GM21381 (cell line): ENCODE measurements around the gene CCDC142.

Source experiments
- ATAC-seq: cut with Tn5 transposase; IDR thresholded peaks from one replicate; pipeline ENCODE4 v1.9.1; 2021; ENCODE audit warnings: mild to moderate bottlenecking, moderate library complexity; ENCODE audit not compliant: unreplicated experiment

Gene CCDC142

DNA sequence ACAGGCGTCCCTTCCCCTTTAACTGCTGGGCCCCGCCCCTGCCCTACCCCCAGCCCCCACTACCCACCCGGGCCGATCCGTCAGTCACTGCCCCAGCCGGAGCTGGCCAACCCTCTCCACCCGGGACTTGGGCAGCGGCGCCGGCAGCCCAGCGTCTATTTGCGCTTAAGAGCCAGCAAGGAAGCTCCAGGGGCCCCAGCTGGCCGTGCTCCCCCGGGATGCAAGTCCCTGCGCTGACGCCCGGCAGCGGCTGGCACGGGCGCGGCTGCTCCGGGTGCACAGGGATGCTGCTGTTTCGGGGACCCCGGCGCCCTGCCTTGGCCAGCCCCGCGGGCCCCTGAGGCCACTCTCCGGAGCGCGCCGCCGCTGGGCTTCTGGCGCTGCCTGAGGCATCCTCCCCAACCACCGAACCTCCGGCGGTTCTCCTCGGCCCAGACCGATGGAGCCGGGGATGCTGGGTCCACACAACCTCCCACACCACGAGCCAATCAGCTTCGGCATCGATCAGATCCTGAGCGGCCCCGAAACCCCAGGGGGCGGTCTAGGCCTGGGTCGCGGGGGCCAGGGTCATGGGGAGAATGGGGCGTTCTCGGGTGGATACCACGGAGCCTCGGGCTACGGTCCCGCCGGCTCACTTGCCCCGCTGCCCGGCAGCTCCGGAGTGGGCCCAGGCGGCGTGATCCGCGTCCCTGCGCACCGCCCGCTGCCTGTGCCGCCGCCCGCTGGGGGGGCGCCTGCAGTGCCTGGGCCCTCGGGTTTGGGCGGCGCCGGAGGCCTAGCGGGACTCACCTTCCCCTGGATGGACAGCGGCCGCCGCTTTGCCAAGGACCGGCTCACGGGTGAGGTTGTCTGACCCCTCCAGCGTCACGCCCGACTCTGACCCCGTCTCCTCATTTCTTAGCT, 31.8 kb upstream of the CCDC142 start, which contains the start of gene TLX2:
TSS of gene TLX2 (plus strand) at position 83 of the 903 bp plus-strand sequence. CDS start at position 440, 357 bp downstream.
- ATAC-seq, result no peak

DNA sequence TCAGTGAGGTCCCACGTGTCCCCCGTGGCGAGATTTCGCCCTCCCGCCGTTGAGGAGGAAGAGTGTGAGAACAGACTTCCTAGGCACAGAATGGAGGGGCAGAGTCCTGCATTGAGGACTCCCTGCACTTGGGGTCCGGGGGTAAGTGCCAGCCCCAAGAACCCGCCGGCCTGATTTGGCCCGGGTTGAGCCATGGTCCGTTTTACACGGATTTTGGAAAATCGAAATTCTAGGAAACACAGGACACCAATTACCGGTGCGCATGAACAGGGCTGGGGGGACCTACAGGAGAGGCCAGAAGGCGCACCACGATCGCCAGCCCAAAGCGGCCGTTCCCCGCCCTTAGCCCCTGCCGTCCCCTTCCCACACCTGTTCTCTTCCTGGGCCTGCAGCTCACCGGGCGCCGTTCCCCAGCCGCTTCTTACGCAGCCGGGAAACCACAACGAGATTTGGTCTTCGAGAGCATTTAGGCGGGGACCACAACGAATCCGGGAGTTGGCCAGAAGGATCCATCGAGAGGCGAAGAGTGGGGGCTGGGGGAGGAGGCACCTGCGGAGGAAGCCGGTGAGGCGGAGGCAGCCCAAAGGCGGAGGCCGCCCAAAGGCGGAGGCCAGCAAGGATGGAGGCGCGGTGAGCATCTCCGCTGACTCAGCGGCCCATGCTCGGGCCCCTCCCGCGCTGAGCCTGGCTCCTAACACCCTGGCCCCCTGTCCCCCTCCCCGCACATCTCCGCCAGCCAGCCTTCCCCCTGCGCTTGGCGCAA, 31.0 kb upstream of the CCDC142 start:
- no peak for ATAC-seq

DNA sequence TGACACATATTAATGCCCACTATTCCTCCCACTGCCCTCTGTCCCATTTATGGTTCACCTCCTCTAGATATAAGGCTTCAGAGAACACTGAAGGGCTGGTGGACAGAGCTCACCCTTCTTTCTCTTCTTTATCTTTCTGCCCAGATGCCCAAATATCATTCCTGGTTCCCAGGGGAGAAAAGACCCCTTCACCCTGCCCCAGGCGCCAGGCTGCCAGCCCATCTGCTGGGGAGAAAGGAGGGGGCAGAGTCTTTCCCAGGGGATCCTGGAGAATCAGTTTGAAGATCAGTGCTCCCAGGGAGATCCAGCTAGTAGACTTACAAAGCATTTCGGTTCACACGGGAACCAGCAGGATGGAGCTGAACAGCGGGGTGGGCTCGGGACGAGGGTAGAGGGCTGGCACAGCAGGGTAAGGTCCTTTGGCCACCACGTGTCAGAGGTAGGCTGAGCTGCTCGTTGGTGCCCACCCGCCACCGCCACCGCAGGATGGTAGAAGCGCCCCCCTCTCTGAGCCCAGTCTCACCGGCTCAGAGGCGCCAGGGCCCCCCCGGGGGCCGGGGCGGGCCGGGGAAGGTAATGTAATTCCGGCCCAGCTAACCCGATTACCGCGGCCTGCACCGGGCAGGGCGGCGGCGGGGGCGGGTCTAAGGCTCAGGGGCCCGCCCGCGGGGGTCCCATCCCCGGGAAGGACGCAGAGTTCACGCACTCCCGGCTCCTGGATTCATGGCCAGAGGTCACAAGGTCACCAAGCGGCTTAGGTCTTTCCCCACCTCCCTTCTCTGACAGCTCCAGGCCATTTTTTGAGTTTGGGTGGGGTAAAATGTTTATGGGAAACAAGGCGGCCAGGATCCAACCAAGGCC, 30.2 kb upstream of the CCDC142 start:
- no peak for ATAC-seq

DNA sequence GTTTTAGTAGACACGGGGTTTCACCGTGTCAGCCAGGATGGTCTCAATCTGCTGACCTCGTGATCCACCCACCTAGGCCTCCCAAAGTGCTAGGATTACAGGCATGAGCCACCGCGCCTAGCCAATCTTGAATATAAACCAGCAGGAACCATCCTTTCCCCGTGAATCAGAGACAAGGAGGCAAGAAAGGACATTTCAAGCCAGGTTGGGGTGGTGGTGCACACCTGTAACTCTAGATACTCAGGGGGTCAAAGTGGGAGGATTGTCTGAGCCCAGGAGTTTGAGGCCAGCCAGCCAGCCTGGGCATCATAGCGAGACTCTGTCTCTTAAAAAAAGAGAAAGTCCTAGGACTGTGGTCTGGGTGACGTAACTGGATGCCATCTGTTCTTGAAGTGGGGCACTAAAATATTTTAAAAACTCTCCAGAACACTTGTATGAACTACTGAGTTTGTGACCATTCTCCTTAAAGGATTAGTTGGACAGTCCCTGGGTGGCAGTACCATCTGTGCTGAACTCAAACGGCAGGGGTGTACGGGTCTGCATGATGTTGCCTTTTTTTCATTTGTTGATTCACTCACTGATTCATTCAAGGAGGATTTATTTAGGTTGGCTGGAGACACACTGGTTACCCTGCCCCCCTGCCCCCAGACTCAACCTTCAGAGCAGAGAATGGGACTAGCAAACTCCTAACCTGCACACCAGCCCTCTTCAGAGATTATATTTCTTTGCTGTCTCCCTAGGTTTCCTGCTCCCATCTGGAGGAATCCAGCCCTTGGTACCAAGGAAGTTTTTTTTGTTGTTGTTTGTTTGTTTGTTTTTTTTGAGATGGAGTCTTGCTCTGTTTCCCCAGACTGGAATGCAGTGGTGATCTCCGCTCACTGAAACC, 28.5 kb upstream of the CCDC142 start:
- ATAC-seq, result no peak

DNA sequence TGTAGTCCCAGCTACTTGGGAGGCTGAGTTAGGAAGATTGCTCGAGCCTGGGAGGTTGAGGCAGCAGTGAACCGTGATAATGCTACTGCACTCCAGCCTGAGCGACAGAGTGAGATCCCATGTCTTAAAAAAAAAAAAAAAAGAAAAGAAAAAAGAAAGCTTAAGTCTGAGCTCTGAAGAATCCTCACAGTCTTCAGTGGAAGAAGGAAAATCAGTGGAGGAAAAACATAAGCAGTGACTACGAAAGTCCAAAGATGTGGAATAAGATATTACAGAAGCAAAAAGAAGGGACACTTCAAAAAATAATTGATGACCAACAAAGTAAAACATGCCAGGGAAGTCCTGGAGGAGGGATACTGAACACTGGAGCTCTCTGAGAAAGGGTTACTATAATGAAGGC, 27.5 kb upstream of the CCDC142 start:
- no peak for ATAC-seq

DNA sequence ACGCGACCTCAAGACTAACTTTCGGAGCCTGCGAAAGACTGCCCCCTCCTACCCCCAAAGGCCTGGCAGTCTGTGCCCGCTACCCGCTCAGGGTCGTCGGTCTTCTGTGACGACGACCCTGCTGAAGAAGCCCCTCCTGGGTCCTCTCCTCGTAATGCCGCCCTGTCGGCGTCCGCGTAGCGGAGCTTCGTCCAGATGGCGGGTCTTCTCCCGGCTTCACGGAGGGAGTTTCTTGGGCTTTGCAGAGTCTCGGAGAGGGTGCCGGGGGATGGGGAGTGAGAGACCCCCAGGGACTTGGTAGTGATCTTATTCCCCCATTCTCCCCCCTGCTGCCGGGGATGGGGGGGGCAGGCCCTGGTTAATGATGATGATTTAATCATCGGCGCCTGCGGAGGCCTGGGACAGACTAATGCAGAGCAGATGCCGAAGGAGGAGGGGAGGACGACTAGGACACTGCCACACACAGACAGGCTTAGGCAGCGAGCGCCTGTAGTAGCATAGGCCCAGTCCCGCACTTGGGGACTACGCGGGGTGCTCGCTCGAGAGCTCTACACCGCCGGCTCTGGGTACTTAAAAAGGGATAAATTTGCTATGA, 25.2 kb upstream of the CCDC142 start:
- ATAC-seq, result peak; percentile 6

DNA sequence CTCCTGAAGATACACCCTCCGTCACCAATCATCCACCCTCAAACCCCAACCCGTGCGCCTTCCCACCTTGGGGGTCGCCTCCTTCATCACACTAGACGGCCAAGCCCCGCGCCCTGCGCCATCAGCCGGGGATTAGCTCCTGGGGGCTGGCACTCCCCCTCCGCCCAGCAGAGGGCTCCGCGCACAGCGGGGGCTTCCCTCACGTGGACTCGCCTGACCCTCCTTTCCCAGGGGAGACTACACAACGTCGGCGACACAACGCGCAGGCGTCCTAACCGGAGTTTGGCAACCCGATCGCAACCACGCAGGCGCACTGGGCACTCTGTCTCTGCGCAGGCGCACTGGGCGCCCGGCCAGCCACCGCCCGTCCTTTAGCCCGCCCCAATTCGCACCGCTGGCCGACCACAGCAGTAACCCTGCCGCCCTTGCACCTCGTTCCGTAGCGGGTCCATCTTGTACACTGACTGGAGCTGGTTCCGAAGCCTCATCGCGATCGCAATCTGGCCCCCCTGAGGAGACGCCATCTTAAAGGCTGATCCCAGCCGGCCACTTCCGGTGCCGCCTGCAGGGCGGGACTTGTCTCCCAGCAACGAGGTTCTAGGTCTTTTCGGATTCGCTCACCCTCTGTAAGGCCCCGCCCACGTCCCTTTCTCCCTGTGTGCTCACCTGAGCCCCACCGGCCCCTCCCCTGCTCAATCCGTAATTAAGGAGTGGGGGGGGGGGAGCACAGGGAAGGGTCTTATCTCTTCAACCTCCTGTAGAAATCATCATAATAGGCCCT, 24.5 kb upstream of the CCDC142 start, which contains the start of gene PCGF1:
TSS of gene PCGF1 (minus strand) at position 551 of the 781 bp plus-strand sequence. CDS start at position 524, 27 bp downstream.
- ATAC-seq, result peak; percentile 87

DNA sequence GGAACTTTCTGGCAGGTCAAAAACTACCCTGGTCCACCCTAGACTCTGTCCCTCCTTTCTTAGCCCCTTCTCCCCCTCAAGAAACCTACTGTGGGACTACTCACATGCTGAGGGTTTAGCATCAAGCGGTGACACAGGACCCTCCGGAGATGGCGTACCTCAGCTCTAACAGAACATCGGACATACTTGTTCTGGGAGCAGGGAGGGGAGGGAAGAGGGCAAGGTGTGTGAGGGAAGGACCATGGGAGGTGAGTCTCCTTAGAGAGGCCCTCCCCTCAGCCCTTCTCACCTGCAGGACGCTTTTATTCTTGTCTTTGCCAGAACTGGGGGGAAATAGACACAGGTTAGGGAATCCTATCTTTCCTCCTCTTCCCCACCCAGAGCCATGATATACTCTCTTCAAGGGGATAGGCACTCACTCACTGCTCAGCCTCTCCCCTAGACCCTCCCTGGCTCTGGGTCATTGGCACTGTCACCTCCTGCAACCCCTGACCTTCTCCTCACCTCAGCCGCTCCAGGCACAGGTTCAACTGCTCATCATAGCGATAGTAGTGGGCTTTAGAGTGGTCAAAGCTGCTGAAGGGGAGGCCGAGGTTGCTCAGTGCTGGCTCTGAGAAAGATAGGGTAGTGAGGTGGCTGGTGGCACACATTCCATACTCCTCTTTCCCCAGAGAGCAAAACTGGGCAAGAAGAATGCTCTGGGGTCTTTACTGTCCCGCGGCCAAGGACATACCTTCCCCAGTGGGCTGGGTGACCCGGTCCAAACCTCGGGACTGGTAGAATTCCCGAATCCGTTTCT, 22.8 kb upstream of the CCDC142 start:
- no peak for ATAC-seq

DNA sequence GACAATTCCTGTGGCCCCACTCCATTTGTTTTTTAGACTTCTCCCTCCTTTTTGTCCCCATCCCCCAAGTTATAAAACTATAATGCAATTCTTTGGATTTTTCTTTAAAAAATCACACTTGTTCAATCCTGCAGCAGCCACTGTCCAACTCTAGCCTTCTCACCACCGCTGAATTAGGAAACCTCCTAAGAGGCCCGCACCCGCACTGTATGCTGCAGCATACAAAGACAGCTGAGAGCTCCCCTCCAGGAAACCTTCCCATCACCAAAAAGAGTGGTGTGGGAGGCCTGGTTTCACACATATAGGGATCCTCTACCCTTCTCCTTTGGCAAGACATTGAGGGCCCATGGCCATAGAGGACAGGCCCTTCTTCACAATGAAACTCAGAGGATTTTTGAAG, 21.8 kb upstream of the CCDC142 start:
- ATAC-seq, result no peak

DNA sequence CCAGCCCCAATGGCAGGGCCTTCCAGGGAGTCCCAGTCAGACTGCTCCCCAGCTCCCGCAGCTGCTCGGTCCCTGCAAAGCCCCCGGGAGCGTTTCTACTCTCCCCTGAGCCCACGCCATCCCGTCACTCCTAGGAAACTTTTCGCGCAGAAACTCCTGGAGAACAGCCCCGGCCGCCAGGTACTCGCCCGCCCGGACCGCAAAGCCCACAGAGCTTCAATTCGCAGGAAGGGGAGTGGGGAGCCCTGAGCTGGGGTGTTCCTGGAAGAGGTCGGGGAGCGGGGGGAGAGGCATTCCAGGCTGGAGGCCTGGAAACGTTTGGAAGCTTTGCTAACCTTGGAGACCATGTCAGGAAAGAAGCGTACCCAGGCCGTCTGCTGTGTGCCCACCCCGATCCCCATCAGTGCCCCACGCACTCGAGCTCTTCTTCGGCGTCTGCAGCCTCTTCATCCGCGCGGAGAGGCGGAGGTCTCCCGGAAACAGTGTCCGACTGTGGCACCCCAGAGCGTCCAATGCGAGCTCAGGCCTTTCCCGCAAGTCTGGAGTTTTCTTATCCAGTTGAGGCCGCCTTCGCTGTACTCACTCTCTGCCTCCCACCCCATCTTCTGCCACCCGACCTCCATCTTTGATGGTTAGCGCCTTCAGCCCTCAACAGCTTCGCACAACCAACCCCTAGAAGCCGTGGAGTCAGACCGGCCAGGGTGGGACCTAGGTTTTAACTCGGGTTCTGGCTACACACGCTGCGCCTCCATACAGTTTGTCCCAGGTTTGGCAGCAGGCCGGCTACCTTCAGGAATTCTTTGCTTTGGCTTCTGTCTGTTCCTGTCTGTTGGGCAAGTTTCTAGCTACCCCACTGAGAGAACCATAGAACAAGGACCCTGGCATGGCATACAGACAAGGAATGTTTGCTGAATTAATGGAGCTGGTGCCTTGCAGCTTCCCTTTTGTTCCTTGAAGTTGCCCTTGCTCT, 21.0 kb upstream of the CCDC142 start:
- no peak for ATAC-seq

DNA sequence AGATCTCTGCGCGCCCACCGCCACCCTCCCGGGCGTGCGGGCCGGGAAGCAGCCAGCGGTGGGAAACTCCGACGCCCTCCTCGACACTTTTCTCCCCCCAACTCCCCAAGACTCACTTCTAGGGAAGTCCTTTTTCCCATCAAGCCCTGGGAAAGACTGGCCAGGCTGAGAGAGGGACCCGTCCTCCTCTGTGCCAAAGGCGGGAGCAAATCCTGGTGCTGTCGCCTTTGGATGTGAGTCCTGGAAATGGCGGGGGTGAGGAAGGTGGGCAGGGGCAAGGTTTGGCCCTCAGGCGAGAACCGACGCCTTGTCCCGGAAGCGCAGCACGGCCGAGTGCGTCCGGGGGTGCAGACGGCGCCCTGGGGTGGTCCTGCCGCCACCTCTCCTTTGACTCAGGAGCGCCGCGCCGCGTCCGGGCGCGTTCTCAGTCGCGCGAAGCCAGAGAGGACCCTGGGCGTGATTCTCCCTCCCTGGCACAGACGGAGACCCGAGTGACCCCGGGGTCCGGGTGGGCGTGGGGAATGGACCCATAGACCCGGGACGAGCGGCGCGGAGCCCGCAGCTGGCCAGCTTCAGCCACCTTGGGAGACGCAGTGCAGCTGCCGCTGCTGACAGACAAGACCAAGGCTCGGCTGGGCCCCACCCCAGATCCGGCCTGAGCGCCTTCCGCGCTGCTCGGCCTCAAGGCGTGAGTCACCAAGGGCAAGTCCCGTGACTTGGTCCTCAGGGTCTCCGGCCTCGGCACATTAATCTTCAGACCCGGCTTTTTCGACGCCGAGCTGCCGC, 20.1 kb upstream of the CCDC142 start:
- ATAC-seq, result no peak

DNA sequence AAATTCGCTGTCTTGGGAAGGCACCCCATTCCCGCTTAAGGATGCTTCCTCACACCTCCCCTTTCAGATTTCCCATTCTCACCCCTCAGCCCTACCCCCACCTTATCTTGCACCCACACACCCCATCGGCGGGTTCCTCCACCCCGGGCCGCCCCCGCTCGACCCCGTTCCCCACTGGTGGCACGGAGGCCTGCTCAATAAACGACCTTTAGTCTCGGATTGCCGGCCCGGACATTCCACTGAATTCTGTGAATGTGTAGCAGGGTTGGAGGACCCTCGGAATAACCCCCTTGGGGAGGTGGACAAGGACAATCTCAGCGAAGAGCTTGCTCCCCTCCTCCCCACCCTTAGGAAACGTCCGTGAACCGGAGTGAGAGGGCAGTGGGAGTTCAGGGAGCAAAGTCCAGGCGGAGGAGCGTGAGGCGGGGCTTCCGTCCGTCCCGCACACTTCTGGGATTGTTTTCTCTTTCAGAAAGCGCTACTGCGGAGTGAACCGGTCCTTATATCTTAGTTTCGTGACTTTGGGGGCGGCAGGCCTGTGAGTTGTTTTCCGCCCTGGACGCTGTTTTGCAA, 19.4 kb upstream of the CCDC142 start:
- ATAC-seq, result no peak

DNA sequence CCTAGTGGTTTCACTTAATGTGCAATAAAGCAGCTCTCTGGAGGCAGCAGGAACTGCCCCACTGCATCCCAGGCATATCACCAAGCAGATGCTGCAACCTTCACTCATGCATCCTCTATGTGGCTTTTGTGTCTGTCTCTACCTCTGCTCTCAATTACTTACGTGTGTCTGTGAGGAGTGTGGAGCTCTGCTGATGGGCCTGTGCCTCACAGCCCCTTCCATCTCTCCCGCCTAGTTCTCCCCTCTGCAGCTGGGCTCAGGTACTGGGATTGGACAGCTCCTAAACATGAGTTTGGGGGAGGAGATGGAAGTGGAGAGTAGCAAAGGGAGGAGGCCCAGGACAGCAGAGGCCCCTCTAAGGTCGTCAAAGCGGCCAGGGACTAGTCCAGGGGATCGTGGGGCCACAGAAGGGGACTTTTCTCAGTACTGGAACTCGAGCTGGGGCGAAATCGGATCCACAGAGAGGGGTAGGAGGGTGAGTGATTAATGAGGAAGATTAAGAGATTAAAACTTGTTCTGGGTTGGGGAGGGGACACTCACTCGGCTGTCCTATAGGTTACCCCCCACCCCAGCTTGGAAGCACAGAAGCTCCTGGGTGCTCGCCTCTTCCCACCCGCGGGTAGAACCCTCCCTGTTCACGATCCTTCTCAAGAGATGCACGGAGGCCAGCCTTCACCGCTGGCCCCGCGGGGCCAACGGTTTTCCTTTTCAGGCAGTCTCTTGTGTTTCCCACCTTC, 18.7 kb upstream of the CCDC142 start:
- ATAC-seq, result no peak

DNA sequence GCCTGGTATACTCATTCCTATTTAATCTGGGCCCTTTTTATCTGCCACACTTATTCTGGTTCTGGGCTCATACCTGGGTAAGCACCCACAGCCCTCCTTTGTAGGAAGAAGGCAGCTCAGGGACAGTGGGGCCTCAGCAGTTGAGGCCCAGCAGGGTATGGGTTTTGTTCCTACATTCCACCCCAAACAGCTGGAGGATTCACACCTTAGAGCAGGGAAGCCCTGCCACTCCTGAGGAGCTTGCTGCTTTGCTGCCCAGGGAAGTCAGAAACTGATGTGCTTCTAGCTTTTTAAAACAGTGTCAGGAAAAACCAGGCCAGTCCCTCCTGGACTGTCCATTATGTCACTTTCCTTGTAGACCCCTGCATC, 17.8 kb upstream of the CCDC142 start:
- ATAC-seq, result no peak

DNA sequence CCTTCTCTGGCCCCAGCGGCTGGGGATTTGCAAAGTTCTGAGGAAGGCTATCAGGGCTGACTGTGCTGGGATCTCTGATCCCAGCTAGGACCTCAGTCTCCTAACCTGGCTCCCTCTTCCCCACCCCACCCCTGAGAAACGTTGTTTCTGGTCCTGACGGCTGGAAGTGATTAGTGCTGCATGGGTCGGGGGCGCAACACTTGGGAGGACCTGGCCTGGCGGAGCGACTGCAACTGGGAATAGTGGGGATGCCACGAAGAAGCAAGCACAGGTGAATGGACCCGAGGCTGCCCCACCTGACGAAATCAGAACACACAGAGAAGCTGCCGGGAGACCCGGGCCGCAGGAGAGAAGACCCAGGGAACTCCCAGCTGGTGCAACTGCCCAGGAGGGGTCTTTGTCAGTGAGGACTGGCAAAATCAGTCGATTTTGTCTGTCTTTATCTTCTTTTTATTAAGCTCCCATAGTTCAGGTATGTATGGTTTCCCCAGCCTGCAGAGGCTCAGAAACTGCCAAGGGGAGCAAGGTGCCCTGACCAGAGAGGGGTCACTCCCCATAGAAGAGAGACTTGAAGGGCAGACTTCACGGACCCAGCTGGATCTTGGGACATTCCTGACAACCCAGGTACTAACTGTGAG, 17.3 kb upstream of the CCDC142 start:
- ATAC-seq, result no peak
